Smooth muscle cell (in vitro differentiated cells): ENCODE measurements around the gene SORCS2. TPM values are rescaled to one million over a fixed set of nuclear protein-coding genes. Genes with fewer than 3 reads are reported as not detected.

ENCODE experiments used
- DNase-seq: peaks from one replicate; lab custom pipeline; 2025; ENCODE audit not compliant: unreplicated experiment; lab: John Stamatoyannopoulos, UW
- H2AFZ ChIP-seq: fragments of 200-600 bp; sonication (generic); 2 replicates; pipeline ENCODE4 v1.6.0; 2016; ENCODE audit warnings: antibody characterized with exemption, low read depth, mild to moderate bottlenecking
- H3F3A ChIP-seq: fragments of 200-600 bp; sonication (generic); 2 replicates; pipeline ENCODE4 v1.6.0; 2017; ENCODE audit warnings: antibody characterized with exemption, low read depth
- H3K27ac ChIP-seq: fragments of 200-600 bp; sonication (generic); 2 replicates; pipeline ENCODE4 v1.5.1; 2016; ENCODE audit warnings: low read depth, mild to moderate bottlenecking
- H3K27me3 ChIP-seq: fragments of 200-600 bp; sonication (generic); 2 replicates; pipeline ENCODE4 v1.6.1; 2016; ENCODE audit warnings: low read depth, mild to moderate bottlenecking
- H3K36me3 ChIP-seq: fragments of 200-600 bp; sonication (generic); 2 replicates; pipeline ENCODE4 v1.5.1; 2016; ENCODE audit warnings: low read depth
- H3K4me1 ChIP-seq: fragments of 200-600 bp; sonication (generic); 2 replicates; pipeline ENCODE4 v1.5.1; 2016; ENCODE audit warnings: low read depth
- H3K4me2 ChIP-seq: fragments of 200-600 bp; sonication (generic); 2 replicates; pipeline ENCODE4 v1.6.0; 2016; ENCODE audit warnings: mild to moderate bottlenecking
- H3K4me3 ChIP-seq: fragments of 200-600 bp; sonication (generic); 2 replicates; pipeline ENCODE4 v1.5.1; 2016; ENCODE audit warnings: mild to moderate bottlenecking
- H3K79me2 ChIP-seq: fragments of 200-600 bp; sonication (generic); 2 replicates; pipeline ENCODE4 v1.6.0; 2016; ENCODE audit warnings: low read depth, mild to moderate bottlenecking
- H3K9ac ChIP-seq: fragments of 200-600 bp; sonication (generic); 2 replicates; pipeline ENCODE4 v1.6.0; 2016; ENCODE audit warnings: low read depth
- H3K9me3 ChIP-seq: fragments of 200-600 bp; sonication (generic); replicated peaks from 2 replicates; pipeline ENCODE4 v1.5.1; 2016; ENCODE audit warnings: low read depth
- H4K20me1 ChIP-seq: fragments of 200-600 bp; sonication (generic); 2 replicates; pipeline ENCODE4 v1.6.0; 2016; ENCODE audit warnings: low read depth
- WGBS: methylation state at CpG from one replicate; pipeline ENCODE4 v1.1.7; 2016; ENCODE audit warnings: low lambda C conversion rate; 5-methylcytosine and 5-hydroxymethylcytosine counted together
- polyA plus RNA-seq: library from polyadenylated mRNA; unstranded; fragments of >200 nt; fragmentation: Nextera tagmentation; extraction: Ambion mirVana; gene quantifications from 2 replicates; pipeline ENCODE4 v1.2.1, GENCODE V29; 2016
- total RNA-seq: library from RNA; depleted of rRNA; stranded (reverse); fragments of >200 nt; gene quantifications from 2 replicates; pipeline ENCODE4 v1.2.3, GENCODE V29; 2014
- TF ChIP-seq, protein P1 (sequence below): fragments of 200-600 bp; sonication (generic); IDR thresholded peaks from 2 replicates; pipeline ENCODE4 v1.5.1; 2017; ENCODE audit warnings: borderline replicate concordance, mild to moderate bottlenecking, antibody characterized with exemption; ENCODE audit not compliant: insufficient read depth, poor library complexity, severe bottlenecking

SORCS2 gene
- total and polyA plus RNA-seq, 2 experiments from 2014 or later, result 5.2 to 9.3 TPM

DNA sequence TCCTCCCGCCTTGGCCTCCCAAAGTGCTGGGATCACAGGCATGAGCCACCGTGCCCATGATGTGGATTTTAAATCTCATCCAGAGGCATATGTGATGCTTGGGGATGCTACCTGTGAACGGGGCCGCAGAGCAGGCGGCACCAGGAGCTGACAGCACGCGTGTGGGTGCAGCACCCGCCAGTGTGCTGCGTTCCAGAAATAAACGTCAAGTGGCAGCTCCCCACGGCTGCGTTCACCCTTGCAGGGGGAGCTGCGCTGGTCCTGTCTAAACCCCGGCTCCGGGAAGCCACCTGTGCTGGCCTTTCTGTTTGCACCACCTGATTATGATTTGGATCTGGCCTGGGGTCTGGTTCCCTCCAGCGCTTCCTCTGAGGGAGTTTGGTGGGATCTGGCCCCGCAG is 77.8 kb downstream of the SORCS2 start:
- TF ChIP-seq, protein P1, sequence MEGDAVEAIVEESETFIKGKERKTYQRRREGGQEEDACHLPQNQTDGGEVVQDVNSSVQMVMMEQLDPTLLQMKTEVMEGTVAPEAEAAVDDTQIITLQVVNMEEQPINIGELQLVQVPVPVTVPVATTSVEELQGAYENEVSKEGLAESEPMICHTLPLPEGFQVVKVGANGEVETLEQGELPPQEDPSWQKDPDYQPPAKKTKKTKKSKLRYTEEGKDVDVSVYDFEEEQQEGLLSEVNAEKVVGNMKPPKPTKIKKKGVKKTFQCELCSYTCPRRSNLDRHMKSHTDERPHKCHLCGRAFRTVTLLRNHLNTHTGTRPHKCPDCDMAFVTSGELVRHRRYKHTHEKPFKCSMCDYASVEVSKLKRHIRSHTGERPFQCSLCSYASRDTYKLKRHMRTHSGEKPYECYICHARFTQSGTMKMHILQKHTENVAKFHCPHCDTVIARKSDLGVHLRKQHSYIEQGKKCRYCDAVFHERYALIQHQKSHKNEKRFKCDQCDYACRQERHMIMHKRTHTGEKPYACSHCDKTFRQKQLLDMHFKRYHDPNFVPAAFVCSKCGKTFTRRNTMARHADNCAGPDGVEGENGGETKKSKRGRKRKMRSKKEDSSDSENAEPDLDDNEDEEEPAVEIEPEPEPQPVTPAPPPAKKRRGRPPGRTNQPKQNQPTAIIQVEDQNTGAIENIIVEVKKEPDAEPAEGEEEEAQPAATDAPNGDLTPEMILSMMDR, result no peak
- Histone ChIP-seq H3K4me3 (no peak overlapping the region), H3K9ac (no peak overlapping the region), H3K36me3 (no peaks in the 10 kb centered on the region), H3K4me1 (peaks cover 10% of the 10 kb centered on the region), H3K79me2 (no peaks in the 10 kb centered on the region), H2AFZ (no peak overlapping the region), H3K4me2 (no peak overlapping the region), H3K9me3 (no peaks in the 10 kb centered on the region), H3F3A (no peaks in the 10 kb centered on the region), H3K27me3 (no peaks in the 10 kb centered on the region), H3K27ac (no peak overlapping the region), H4K20me1 (no peaks in the 10 kb centered on the region)
- no peak for DNase-seq
- 97% methylated on average over 17 of the region's 17 CpGs for WGBS

DNA sequence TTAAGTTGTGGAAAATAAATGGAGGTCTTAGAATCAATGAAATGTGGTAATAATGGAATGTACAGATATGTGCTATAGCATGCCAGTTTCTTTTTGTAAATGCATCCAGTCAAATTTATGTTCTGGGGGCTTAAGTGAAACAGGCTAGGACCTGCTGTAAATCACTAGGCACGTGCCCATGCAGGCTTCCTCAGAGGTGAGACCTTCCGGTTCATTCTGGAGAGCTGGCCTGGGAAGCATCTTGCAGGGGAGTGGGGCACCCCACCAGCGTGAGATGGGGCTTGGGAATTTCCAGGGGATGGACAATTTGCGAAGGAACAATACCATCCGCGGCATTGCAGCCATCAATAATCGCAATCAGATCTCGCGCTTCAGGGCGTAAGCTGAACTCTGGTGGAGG is 80.1 kb downstream of the SORCS2 start:
- H3K4me3 ChIP-seq, result no peak overlapping the region
- H3K79me2 ChIP-seq, result no peaks in the 10 kb centered on the region
- no peaks in the 10 kb centered on the region for H3K27me3 ChIP-seq
- no peaks in the 10 kb centered on the region for H3K9me3 ChIP-seq
- H2AFZ ChIP-seq, result no peak overlapping the region
- H3K27ac ChIP-seq, result no peak overlapping the region
- no peak overlapping the region for H3K9ac ChIP-seq
- TF ChIP-seq, protein P1, result no peak
- no peaks in the 10 kb centered on the region for H3F3A ChIP-seq
- H3K4me1 ChIP-seq, result no peaks in the 10 kb centered on the region
- H3K36me3 ChIP-seq, result no peaks in the 10 kb centered on the region
- DNase-seq, result no peak
- no peak overlapping the region for H3K4me2 ChIP-seq
- H4K20me1 ChIP-seq, result no peaks in the 10 kb centered on the region
- 80% methylated on average over 10 of the region's 10 CpGs for WGBS

DNA sequence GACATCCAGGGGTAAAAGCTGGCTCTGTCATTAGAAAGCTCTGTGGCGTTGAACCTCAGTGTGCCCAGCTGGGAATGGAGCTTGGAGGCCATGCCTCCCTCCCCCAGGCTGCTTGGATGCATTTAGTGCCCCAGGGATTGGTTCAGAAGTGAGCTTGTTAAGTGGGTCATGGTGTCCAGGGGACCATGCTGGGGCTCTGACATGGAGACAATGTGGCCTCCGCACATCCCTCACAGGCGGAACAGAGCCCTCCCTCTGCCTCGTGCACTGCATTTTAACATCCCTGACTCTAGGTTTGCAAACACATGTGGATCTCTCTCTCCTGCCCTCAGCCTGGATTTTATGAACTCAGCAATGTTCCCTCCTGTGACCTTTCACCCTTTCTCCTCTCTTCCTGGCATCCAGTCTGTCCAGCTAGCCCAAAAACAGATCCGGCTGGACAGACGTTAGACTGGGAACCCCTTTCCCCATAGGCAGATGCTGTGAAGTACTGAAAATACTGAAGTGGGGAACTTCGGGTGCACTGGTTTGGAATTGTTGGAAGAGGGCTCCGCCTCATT is 81.5 kb downstream of the SORCS2 start:
- Histone ChIP-seq H3K79me2 (no peaks in the 10 kb centered on the region), H3K9me3 (no peaks in the 10 kb centered on the region), H3K36me3 (no peaks in the 10 kb centered on the region), H3K4me3 (no peak overlapping the region), H3K27me3 (no peaks in the 10 kb centered on the region), H2AFZ (no peak overlapping the region), H3F3A (no peaks in the 10 kb centered on the region), H3K4me1 (no peaks in the 10 kb centered on the region), H3K27ac (no peak overlapping the region), H4K20me1 (no peaks in the 10 kb centered on the region), H3K9ac (no peak overlapping the region), H3K4me2 (no peak overlapping the region)
- TF ChIP-seq, protein P1, result no peak
- WGBS, result 95% methylated on average over 8 of the region's 8 CpGs
- DNase-seq, result no peak

DNA sequence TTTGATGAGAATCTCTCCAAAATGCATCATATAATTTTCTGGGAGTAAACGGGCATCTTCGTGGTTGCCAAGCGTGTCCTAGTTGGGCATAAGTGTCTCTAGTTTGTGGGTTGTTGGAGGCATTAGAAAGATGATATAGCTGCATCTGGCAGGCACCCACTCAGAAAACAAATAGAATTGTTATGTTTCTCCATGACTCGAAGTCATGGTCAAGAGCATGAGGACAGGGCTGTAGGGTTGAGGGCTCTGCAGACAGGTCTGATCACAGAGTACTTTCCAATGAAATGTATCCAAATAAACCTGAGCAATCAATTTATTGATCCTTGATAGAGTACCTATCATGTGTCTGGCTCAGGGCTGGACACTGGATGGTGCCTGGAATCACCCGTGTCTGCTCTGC is 82.7 kb downstream of the SORCS2 start:
- 84% methylated on average over 5 of the region's 5 CpGs for WGBS

More for the DNA sequence above, 82.7 kb downstream of the SORCS2 start:
- no peaks in the 10 kb centered on the region for H3K79me2 ChIP-seq
- H4K20me1 ChIP-seq, result no peaks in the 10 kb centered on the region
- no peak overlapping the region for H2AFZ ChIP-seq
- TF ChIP-seq, protein P1, result no peak
- no peaks in the 10 kb centered on the region for H3K27me3 ChIP-seq
- H3K9me3 ChIP-seq, result no peaks in the 10 kb centered on the region
- H3K4me1 ChIP-seq, result no peaks in the 10 kb centered on the region
- H3K27ac ChIP-seq, result no peak overlapping the region
- DNase-seq, result no peak
- no peak overlapping the region for H3K9ac ChIP-seq
- no peak overlapping the region for H3K4me3 ChIP-seq
- no peak overlapping the region for H3K4me2 ChIP-seq
- no peaks in the 10 kb centered on the region for H3K36me3 ChIP-seq
- H3F3A ChIP-seq, result no peaks in the 10 kb centered on the region
